Measurements from ENCODE around the gene SPTBN4.

- no peak for TF ChIP-seq CTCF (IDR thresholded peaks at IDR 0.05)
- TF ChIP-seq POLR2A (IDR thresholded peaks at IDR 0.05) = no peak
Measured at GRCh38 chr19:40567040-40567749, 100.4 kb downstream of the SPTBN4 start.

All from Peyer's patch (tissue), 4 donors.